HepG2 (cell line): ENCODE data around the gene NUP54. TPM values are rescaled to one million over a fixed set of nuclear protein-coding genes. Genes with fewer than 3 reads are reported as not detected.

Experiments
- CHCHD3 ChIP-seq: sonication (generic); formaldehyde crosslinking; IDR thresholded peaks from 2 replicates; pipeline ENCODE4 v1.8.0; 2022; ENCODE audit warnings: mild to moderate bottlenecking, missing genetic modification reagents, moderate library complexity
- EEA1 ChIP-seq: sonication (generic); formaldehyde crosslinking; IDR thresholded peaks from 2 replicates; pipeline ENCODE4 v1.5.1; 2020; ENCODE audit warnings: mild to moderate bottlenecking, missing genetic modification reagents, borderline replicate concordance
- HHEX ChIP-seq: IDR thresholded peaks from 2 replicates; pipeline ENCODE4 v1.6.1; 2016; ENCODE audit warnings: control low read depth
- HNF4A ChIP-seq: sonication (generic); formaldehyde crosslinking; IDR thresholded peaks from 2 replicates; pipeline ENCODE4 v1.4.0; 2020; ENCODE audit warnings: missing genetic modification reagents
- NCOA1 ChIP-seq: sonication (generic); formaldehyde crosslinking; IDR thresholded peaks from 2 replicates; pipeline ENCODE4 v1.9.0; 2021; ENCODE audit warnings: missing genetic modification reagents
- SAP130 ChIP-seq: IDR thresholded peaks from 2 replicates; pipeline ENCODE4 v1.6.1; 2016; ENCODE audit warnings: low read depth
- SIN3B ChIP-seq: fragments of 150-350 bp; IDR thresholded peaks from 2 replicates; pipeline ENCODE4 v1.6.1; 2014; ENCODE audit warnings: low read length
- ZNF569 ChIP-seq: sonication (generic); formaldehyde crosslinking; IDR thresholded peaks from 2 replicates; pipeline ENCODE4 v1.5.0; 2020; ENCODE audit warnings: mild to moderate bottlenecking, missing genetic modification reagents, moderate library complexity, borderline replicate concordance
- ZNF780A ChIP-seq: sonication (generic); formaldehyde crosslinking; IDR thresholded peaks from 2 replicates; pipeline ENCODE4 v1.8.0; 2022; ENCODE audit warnings: mild to moderate bottlenecking, missing genetic modification reagents, moderate library complexity
- polyA plus RNA-seq, 8 experiments: library from polyadenylated mRNA; depleted of rRNA in 3 of 8; stranded (reverse) in 7 of 8; unstranded in 1 of 8; fragments of >200 nt; fragmentation: Illumina TruSeq in 4 of 8; extraction: Trizol in 4 of 8; gene quantifications; 2 replicates each; pipeline versions ENCODE4 v1.2.1 to v1.2.3, GENCODE V29; 2011 to 2016; ENCODE audit warnings: low read depth in 4 of 8, missing spikeins in 1 of 8, mixed read lengths in 1 of 8; ENCODE audit not compliant: insufficient read depth in 1 of 8
- total RNA-seq, 5 experiments: library from RNA; depleted of rRNA; stranded (reverse); fragments of >200 nt; fragmentation: Illumina TruSeq; extraction: Trizol; gene quantifications; 2 replicates each; pipeline ENCODE4 v1.2.3, GENCODE V29; 2016; ENCODE audit warnings: low read depth in 1 of 5
- TF ChIP-seq, protein P1 (sequence below): sonication (generic); formaldehyde crosslinking; IDR thresholded peaks from 2 replicates; pipeline ENCODE4 v1.5.1; 2020; ENCODE audit warnings: mild to moderate bottlenecking, missing genetic modification reagents, borderline replicate concordance
- TF ChIP-seq, protein P2 (sequence below): sonication (generic); formaldehyde crosslinking; IDR thresholded peaks from 2 replicates; pipeline ENCODE4 v1.4.0; 2020; ENCODE audit warnings: missing genetic modification reagents
- TF ChIP-seq, protein P3 (sequence below): sonication (generic); formaldehyde crosslinking; IDR thresholded peaks from 2 replicates; pipeline ENCODE4 v1.4.0; 2020; ENCODE audit warnings: mild to moderate bottlenecking, missing genetic modification reagents
- TF ChIP-seq, protein P4 (sequence below): sonication (generic); formaldehyde crosslinking; IDR thresholded peaks from 2 replicates; pipeline ENCODE4 v1.5.0; 2020; ENCODE audit warnings: mild to moderate bottlenecking, missing genetic modification reagents
- TF ChIP-seq, protein P5 (sequence below): IDR thresholded peaks from 2 replicates; pipeline ENCODE4 v1.6.1; 2016; ENCODE audit warnings: control low read depth
- TF ChIP-seq, protein P6 (sequence below): sonication (generic); formaldehyde crosslinking; IDR thresholded peaks from 2 replicates; pipeline ENCODE4 v1.8.0; 2022; ENCODE audit warnings: missing genetic modification reagents, mild to moderate bottlenecking, inconsistent platforms, borderline replicate concordance

Gene NUP54
- total and polyA plus RNA-seq, 2 of the 13 experiments (the other 11 are each of a cell fraction or from before 2014, with no cell fraction given): 36.1 to 69.3 TPM

DNA sequence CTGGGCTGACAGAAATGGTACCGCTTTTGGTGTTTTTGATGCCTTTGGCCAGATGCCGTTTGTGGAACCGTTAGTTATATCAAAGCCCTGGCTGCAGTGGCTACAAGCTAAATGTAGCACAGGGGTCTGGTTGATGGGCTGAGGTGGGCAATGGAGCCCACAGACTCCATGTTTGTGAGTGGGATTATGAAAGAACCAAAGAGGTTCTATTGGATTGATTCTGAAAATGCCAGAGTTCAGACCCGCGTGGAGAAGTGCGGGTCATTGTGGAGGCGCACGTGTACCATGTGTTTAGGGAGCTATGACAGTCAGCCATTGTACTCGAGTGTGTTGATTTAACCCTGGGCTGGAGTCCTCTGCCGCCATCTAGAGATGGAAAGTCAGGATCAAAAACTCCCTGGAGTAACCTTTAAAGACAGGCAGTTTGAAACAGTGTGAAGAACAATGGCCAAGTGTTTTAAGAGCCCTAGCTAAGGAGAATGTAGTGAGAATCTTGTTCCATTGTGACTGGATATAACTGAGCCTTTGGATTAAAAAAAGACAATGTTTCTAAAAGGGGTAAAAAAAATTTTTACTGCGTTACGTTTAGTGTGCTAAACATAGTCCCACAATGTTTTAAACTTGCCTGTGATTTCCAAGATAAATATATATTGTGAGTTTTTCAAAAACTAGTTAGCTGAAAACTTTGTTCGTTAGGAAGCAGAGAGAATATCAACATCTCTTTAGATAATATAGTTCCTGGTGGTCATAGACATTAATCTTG lies 61.0 kb downstream of the NUP54 start (continued):
- TF ChIP-seq, protein P1, sequence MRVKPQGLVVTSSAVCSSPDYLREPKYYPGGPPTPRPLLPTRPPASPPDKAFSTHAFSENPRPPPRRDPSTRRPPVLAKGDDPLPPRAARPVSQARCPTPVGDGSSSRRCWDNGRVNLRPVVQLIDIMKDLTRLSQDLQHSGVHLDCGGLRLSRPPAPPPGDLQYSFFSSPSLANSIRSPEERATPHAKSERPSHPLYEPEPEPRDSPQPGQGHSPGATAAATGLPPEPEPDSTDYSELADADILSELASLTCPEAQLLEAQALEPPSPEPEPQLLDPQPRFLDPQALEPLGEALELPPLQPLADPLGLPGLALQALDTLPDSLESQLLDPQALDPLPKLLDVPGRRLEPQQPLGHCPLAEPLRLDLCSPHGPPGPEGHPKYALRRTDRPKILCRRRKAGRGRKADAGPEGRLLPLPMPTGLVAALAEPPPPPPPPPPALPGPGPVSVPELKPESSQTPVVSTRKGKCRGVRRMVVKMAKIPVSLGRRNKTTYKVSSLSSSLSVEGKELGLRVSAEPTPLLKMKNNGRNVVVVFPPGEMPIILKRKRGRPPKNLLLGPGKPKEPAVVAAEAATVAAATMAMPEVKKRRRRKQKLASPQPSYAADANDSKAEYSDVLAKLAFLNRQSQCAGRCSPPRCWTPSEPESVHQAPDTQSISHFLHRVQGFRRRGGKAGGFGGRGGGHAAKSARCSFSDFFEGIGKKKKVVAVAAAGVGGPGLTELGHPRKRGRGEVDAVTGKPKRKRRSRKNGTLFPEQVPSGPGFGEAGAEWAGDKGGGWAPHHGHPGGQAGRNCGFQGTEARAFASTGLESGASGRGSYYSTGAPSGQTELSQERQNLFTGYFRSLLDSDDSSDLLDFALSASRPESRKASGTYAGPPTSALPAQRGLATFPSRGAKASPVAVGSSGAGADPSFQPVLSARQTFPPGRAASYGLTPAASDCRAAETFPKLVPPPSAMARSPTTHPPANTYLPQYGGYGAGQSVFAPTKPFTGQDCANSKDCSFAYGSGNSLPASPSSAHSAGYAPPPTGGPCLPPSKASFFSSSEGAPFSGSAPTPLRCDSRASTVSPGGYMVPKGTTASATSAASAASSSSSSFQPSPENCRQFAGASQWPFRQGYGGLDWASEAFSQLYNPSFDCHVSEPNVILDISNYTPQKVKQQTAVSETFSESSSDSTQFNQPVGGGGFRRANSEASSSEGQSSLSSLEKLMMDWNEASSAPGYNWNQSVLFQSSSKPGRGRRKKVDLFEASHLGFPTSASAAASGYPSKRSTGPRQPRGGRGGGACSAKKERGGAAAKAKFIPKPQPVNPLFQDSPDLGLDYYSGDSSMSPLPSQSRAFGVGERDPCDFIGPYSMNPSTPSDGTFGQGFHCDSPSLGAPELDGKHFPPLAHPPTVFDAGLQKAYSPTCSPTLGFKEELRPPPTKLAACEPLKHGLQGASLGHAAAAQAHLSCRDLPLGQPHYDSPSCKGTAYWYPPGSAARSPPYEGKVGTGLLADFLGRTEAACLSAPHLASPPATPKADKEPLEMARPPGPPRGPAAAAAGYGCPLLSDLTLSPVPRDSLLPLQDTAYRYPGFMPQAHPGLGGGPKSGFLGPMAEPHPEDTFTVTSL (CRISPR knock-in tag): no peak
- TF ChIP-seq, protein P2, sequence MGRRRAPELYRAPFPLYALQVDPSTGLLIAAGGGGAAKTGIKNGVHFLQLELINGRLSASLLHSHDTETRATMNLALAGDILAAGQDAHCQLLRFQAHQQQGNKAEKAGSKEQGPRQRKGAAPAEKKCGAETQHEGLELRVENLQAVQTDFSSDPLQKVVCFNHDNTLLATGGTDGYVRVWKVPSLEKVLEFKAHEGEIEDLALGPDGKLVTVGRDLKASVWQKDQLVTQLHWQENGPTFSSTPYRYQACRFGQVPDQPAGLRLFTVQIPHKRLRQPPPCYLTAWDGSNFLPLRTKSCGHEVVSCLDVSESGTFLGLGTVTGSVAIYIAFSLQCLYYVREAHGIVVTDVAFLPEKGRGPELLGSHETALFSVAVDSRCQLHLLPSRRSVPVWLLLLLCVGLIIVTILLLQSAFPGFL (CRISPR knock-in tag): no peak
- TF ChIP-seq, protein P3, sequence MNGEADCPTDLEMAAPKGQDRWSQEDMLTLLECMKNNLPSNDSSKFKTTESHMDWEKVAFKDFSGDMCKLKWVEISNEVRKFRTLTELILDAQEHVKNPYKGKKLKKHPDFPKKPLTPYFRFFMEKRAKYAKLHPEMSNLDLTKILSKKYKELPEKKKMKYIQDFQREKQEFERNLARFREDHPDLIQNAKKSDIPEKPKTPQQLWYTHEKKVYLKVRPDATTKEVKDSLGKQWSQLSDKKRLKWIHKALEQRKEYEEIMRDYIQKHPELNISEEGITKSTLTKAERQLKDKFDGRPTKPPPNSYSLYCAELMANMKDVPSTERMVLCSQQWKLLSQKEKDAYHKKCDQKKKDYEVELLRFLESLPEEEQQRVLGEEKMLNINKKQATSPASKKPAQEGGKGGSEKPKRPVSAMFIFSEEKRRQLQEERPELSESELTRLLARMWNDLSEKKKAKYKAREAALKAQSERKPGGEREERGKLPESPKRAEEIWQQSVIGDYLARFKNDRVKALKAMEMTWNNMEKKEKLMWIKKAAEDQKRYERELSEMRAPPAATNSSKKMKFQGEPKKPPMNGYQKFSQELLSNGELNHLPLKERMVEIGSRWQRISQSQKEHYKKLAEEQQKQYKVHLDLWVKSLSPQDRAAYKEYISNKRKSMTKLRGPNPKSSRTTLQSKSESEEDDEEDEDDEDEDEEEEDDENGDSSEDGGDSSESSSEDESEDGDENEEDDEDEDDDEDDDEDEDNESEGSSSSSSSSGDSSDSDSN (CRISPR knock-in tag): no peak
- no peak for TF ChIP-seq SIN3B
- TF ChIP-seq NCOA1 (CRISPR knock-in tag): no peak
- no peak for TF ChIP-seq ZNF780A (CRISPR knock-in tag)
- TF ChIP-seq ZNF569 (CRISPR knock-in tag): no peak
- TF ChIP-seq EEA1 (CRISPR knock-in tag): no peak
- peak; percentile 15; the same call in 1 of the 2 replicates for TF ChIP-seq HNF4A
- TF ChIP-seq SAP130: peak; percentile 75
- TF ChIP-seq, protein P4, sequence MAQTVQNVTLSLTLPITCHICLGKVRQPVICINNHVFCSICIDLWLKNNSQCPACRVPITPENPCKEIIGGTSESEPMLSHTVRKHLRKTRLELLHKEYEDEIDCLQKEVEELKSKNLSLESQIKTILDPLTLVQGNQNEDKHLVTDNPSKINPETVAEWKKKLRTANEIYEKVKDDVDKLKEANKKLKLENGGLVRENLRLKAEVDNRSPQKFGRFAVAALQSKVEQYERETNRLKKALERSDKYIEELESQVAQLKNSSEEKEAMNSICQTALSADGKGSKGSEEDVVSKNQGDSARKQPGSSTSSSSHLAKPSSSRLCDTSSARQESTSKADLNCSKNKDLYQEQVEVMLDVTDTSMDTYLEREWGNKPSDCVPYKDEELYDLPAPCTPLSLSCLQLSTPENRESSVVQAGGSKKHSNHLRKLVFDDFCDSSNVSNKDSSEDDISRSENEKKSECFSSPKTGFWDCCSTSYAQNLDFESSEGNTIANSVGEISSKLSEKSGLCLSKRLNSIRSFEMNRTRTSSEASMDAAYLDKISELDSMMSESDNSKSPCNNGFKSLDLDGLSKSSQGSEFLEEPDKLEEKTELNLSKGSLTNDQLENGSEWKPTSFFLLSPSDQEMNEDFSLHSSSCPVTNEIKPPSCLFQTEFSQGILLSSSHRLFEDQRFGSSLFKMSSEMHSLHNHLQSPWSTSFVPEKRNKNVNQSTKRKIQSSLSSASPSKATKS (CRISPR knock-in tag): no peak
- TF ChIP-seq CHCHD3 (CRISPR knock-in tag): no peak
- TF ChIP-seq HHEX (CRISPR knock-in tag): no peak
- TF ChIP-seq, protein P5, sequence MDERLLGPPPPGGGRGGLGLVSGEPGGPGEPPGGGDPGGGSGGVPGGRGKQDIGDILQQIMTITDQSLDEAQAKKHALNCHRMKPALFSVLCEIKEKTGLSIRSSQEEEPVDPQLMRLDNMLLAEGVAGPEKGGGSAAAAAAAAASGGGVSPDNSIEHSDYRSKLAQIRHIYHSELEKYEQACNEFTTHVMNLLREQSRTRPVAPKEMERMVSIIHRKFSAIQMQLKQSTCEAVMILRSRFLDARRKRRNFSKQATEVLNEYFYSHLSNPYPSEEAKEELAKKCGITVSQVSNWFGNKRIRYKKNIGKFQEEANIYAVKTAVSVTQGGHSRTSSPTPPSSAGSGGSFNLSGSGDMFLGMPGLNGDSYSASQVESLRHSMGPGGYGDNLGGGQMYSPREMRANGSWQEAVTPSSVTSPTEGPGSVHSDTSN (CRISPR knock-in tag): no peak
- TF ChIP-seq, protein P6, sequence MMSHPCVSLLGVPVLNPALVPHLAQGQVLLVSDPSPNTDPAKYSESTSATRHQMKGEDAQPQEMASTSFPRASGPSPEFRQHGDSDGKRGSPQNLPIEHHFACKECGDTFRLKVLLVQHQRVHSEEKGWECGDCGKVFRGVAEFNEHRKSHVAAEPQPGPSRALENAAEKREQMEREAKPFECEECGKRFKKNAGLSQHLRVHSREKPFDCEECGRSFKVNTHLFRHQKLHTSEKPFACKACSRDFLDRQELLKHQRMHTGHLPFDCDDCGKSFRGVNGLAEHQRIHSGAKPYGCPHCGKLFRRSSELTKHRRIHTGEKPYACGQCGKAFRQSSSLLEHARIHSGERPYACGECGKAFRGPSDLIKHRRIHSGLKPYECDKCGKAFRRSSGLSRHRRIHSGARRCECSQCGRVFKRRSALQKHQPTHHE (CRISPR knock-in tag): no peak
